Hematopoietic multipotent progenitor cell treated with erythropoietin and hydrocortisone succinate and interleukin-3 and kit ligand, for 6 days (in vitro differentiated cells): Measurements from ENCODE around the gene TRIM40.
"Not testable (repeated sequence)": the region's sequence is repeated elsewhere in the genome, so short reads cannot be mapped to it uniquely, and the experiment has no call there.

ENCODE experiments used
- DNase-seq: peaks from one replicate; pipeline ENCODE4 v3.0.0-alpha.2; 2015

The TRIM40 gene

DNA sequence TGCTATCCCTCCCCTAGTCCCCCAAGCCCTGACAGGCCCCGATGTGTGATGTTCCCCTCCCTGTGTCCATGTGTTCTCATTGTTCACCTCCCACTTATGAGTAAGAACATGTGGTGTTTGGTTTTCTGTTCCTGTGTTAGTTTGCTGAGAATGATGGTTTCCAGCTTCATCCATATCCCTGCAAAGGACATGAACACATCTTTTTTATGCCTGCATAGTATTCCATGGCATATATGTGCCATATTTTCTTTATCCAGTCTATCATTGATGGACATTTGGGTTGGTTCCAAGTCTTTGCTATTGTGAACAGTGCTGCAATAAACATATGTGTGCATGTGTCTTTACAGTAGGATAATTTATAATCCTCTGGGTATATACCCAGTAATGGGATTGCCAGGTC lies 29.3 kb downstream of the TRIM40 start:
- DNase-seq: not testable (repeated sequence)

GRCh38 chr6:30167101-30167500 lies 31.2 kb downstream of the TRIM40 start:
- DNase-seq: no peak

GRCh38 chr6:30168741-30169140 lies 32.8 kb downstream of the TRIM40 start:
- DNase-seq: peak; percentile 64

- peak; percentile 83 for DNase-seq
Measured at GRCh38 chr6:30169658-30170614, 34.0 kb downstream of the TRIM40 start.

DNA sequence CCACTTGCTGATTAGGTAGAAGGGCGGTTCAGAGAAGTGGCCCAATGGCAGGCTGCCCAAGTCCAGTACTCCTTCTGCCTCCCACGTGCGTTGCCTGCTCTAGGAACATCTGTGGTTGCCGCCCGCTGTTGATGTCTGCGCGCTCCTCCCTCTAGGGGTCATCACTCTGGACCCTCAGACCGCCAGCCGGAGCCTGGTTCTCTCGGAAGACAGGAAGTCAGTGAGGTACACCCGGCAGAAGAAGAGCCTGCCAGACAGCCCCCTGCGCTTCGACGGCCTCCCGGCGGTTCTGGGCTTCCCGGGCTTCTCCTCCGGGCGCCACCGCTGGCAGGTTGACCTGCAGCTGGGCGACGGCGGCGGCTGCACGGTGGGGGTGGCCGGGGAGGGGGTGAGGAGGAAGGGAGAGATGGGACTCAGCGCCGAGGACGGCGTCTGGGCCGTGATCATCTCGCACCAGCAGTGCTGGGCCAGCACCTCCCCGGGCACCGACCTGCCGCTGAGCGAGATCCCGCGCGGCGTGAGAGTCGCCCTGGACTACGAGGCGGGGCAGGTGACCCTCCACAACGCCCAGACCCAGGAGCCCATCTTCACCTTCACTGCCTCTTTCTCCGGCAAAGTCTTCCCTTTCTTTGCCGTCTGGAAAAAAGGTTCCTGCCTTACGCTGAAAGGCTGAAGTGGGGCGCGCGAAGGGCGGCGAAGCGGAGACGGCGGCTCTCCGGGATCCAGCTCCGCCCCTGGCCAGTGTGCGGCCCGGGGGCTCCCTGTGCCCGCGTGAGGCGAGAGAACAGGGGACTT lies 35.9 kb downstream of the TRIM40 start:
- DNase-seq: peak; percentile 60

- DNase-seq: no peak
Measured at GRCh38 chr6:30172681-30173080, 36.7 kb downstream of the TRIM40 start.

- no peak for DNase-seq
Measured at GRCh38 chr6:30175765-30176164, 39.8 kb downstream of the TRIM40 start.

DNA sequence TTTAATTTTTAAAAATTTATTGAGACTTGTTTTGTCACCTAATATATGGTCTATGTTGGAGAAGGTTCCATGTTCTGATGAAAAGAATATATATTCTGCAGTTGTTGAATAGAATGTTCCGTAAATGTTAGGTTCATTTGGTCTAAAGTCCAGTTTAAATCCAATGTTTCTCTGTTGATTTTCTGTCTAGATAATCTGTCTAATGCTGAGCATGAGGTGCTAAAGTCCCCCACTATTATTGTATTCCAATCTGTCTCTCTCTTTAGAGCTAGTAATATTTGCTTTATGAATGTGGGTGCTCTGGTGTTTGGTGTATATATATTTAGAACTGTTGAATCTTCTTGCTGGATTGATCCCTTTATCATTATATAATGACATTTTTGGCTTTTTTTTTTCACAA lies 42.9 kb downstream of the TRIM40 start:
- no peak for DNase-seq

GRCh38 chr6:30180145-30180544 lies 44.2 kb downstream of the TRIM40 start:
- DNase-seq: no peak

GRCh38 chr6:30184417-30185031 lies 48.6 kb downstream of the TRIM40 start:
- DNase-seq: no peak

GRCh38 chr6:30185846-30186484 lies 50.0 kb downstream of the TRIM40 start:
- no peak for DNase-seq

DNA sequence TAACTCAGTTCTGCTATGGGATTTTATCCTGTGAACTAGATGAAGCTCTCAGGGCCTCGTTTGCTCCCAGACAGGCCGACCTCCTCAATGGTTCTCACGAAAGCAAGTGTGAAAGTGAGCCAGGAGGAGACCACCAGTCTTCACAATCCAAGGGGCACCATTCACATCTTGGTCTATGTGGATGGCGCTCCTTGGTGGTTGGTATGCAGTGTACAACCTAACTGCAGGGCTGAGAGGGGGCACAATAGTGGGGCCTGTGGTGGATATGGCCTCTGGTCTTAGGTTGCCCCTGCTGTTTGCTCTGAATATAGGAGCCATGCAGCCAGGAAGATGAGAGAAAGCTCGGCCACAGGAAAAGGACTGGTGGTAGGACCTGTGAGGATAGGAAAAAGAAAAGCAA lies 52.6 kb downstream of the TRIM40 start:
- DNase-seq: no peak

GRCh38 chr6:30192076-30192475 lies 56.1 kb downstream of the TRIM40 start:
- DNase-seq: no peak

DNA sequence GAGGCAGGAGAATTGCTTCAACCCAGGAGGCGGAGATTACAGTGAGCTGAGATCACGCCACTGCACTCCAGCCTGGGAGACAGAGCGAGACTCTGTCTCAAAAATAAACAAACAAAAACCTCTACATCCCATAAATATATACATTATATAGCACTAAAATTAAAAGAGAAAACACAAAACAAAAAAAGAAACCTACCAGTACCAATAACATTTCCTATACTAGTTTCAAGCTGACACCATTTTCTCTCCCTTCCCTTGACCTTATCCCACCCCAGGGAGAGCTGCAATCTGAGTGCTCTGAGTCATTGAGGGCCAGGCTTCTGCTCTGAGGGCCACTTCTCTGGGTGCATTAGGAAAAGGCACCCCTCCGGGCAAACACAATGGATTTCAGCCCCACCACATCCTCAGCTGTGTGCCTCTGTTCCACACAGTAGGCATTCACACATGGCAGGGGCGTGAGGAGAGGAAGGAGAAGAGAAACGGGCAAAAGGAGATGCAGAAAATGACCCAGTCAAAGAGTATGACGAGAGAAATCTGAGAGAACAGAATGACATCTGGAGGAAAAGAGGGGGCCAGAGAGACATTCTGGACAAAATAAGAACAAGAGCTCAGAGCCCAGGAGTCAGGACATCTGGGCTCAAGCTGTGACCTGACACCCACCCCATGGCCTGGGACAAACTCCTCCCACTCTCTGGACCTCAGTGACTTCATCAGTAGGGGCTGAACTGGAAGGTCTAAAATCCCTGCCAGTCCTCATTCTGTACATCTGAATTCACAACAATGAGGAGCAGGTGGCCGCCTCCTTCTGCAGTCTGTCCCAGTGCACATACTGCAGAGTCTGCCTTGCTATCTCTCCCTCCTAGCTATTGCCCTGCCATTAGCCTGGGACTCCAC lies 59.1 kb downstream of the TRIM40 start:
- DNase-seq: no peak

- no peak for DNase-seq
Measured at GRCh38 chr6:30195951-30196350, 60.0 kb downstream of the TRIM40 start.

- no peak for DNase-seq
Measured at GRCh38 chr6:30196376-30196775, 60.4 kb downstream of the TRIM40 start.
